Fibroblast of lung (primary cell): Measurements from ENCODE around the gene PMIS2. TPM values are rescaled to one million over a fixed set of nuclear protein-coding genes. Genes with fewer than 3 reads are reported as not detected.

Experiments
- DNase-seq, 2 donors: peaks; one replicate each; pipeline versions ENCODE4 v3.0.0 to v3.0.0-alpha.2; 2010; ENCODE audit warnings: low read depth in 2 of 2
- H2AFZ ChIP-seq: 2 replicates; pipeline ENCODE4 v1.5.1; 2012; ENCODE audit warnings: low read length, control low read depth, inconsistent platforms
- H3K27ac ChIP-seq: 2 replicates; pipeline ENCODE4 v1.5.1; 2011; ENCODE audit warnings: low read length, control low read depth; ENCODE audit not compliant: insufficient read depth
- H3K27me3 ChIP-seq: 2 replicates; pipeline ENCODE4 v1.5.1; 2011; ENCODE audit warnings: mild to moderate bottlenecking, low read length; ENCODE audit not compliant: control insufficient read depth, insufficient read depth
- H3K36me3 ChIP-seq: 2 replicates; pipeline ENCODE4 v1.5.1; 2011; ENCODE audit warnings: low read length; ENCODE audit not compliant: control insufficient read depth, insufficient read depth
- H3K4me1 ChIP-seq: 2 replicates; pipeline ENCODE4 v1.5.1; 2011; ENCODE audit warnings: low read length; ENCODE audit not compliant: control insufficient read depth, insufficient read depth; ENCODE audit errors: extremely low read depth
- H3K4me2 ChIP-seq: 2 replicates; pipeline ENCODE4 v1.5.1; 2011; ENCODE audit warnings: low read length, control low read depth; ENCODE audit not compliant: insufficient read depth; ENCODE audit errors: extremely low read depth
- H3K4me3 ChIP-seq, 4 experiments: fragments of 200-600 bp in 1 of 4; sonication (generic) in 1 of 4; replicated peaks in 1 of 4; 2 replicates each; pipeline ENCODE4 v1.5.1; 2011 to 2016; ENCODE audit warnings: low read length in 4 of 4, low read depth in 3 of 4, mild to moderate bottlenecking in 3 of 4, control low read depth in 2 of 4, inconsistent platforms in 1 of 4, mixed read lengths in 1 of 4; ENCODE audit not compliant: insufficient read depth in 1 of 4; ENCODE audit errors: control extremely low read depth in 1 of 4
- H3K79me2 ChIP-seq: 2 replicates; pipeline ENCODE4 v1.5.1; 2012; ENCODE audit warnings: mild to moderate bottlenecking, low read length, inconsistent platforms; ENCODE audit not compliant: control insufficient read depth, insufficient read depth
- H3K9ac ChIP-seq: 2 replicates; pipeline ENCODE4 v1.5.1; 2011; ENCODE audit warnings: mild to moderate bottlenecking, low read length, control low read depth; ENCODE audit not compliant: insufficient read depth
- H3K9me3 ChIP-seq: 2 replicates; pipeline ENCODE4 v1.5.1; 2012; ENCODE audit warnings: low read depth, low read length; ENCODE audit not compliant: control insufficient read depth, insufficient read depth
- H4K20me1 ChIP-seq: 2 replicates; pipeline ENCODE4 v1.5.1; 2011; ENCODE audit warnings: low read length; ENCODE audit not compliant: control insufficient read depth, insufficient read depth; ENCODE audit errors: extremely low read depth
- EZH2 ChIP-seq: IDR thresholded peaks from 2 replicates; pipeline ENCODE4 v1.5.1; 2012; ENCODE audit warnings: low read length, control low read depth, mild to moderate bottlenecking; ENCODE audit errors: missing control alignments
- polyA plus RNA-seq, 2 donors: library from polyadenylated mRNA; depleted of rRNA in 1 of 2; stranded (reverse) in 1 of 2; unstranded in 1 of 2; fragments of >200 nt; gene quantifications; 2 replicates each; pipeline ENCODE4 v1.2.1, GENCODE V29; 2011 to 2012; ENCODE audit warnings: missing spikeins in 1 of 2
- total RNA-seq: library from RNA; depleted of rRNA; stranded (reverse); fragments of >200 nt; gene quantifications from 2 replicates; pipeline ENCODE4 v1.2.1, GENCODE V29; 2014
- TF ChIP-seq, protein P1 (sequence below), 2 donors: IDR thresholded peaks in 1 of 2; conservative IDR thresholded peaks in 1 of 2; 1 replicate in 1 of 2; 2 replicates in 1 of 2; pipeline ENCODE4 v1.5.1; 2011 to 2012; ENCODE audit warnings: low read length in 2 of 2, control low read depth in 1 of 2, inconsistent platforms in 1 of 2, low read depth in 1 of 2, mild to moderate bottlenecking in 1 of 2

Gene PMIS2
- total and polyA plus RNA-seq, 2 donors (not counting 1 experiment from before 2014, with no cell fraction given), result not detected

DNA sequence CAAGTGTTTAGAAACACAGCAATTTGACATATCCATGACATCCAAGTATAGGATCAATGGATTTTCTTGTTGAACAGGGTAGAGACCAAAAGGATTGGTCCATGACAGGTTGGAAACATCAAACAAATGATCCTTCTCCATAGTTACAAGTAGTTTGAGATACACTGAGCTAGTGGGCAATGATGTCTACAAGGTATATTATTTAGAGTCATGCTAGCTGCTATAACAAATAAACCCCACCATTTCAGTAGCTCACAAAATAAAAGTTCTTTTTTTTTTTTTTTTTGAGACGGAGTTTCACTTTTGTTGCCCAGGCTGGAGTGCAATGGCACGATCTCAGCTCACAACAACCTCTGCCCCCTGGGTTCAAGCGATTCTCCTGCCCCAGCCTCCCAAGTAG, 21.7 kb downstream of the PMIS2 start:
- H4K20me1 ChIP-seq, result no peaks in the 10 kb centered on the region
- peaks cover 2% of the 10 kb centered on the region for H3K4me1 ChIP-seq
- no peaks in the 10 kb centered on the region for H3K9me3 ChIP-seq
- no peak overlapping the region for H3K27ac ChIP-seq
- no peaks in the 10 kb centered on the region for H3K79me2 ChIP-seq
- no peaks in the 10 kb centered on the region for H3K27me3 ChIP-seq
- H3K9ac ChIP-seq, result no peak overlapping the region
- no peak overlapping the region for H3K4me3 ChIP-seq
- no peak for DNase-seq
- TF ChIP-seq, protein P1, sequence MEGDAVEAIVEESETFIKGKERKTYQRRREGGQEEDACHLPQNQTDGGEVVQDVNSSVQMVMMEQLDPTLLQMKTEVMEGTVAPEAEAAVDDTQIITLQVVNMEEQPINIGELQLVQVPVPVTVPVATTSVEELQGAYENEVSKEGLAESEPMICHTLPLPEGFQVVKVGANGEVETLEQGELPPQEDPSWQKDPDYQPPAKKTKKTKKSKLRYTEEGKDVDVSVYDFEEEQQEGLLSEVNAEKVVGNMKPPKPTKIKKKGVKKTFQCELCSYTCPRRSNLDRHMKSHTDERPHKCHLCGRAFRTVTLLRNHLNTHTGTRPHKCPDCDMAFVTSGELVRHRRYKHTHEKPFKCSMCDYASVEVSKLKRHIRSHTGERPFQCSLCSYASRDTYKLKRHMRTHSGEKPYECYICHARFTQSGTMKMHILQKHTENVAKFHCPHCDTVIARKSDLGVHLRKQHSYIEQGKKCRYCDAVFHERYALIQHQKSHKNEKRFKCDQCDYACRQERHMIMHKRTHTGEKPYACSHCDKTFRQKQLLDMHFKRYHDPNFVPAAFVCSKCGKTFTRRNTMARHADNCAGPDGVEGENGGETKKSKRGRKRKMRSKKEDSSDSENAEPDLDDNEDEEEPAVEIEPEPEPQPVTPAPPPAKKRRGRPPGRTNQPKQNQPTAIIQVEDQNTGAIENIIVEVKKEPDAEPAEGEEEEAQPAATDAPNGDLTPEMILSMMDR (conservative IDR thresholded peaks at IDR 0.05 in 1 of 2, IDR thresholded peaks at IDR 0.05 in 1 of 2; ENCODE audit: low read depth in 1 of 2, low read length in 2 of 2), result no peak
- H2AFZ ChIP-seq, result no peak overlapping the region
- no peaks in the 10 kb centered on the region for H3K36me3 ChIP-seq
- H3K4me2 ChIP-seq, result no peak overlapping the region

DNA sequence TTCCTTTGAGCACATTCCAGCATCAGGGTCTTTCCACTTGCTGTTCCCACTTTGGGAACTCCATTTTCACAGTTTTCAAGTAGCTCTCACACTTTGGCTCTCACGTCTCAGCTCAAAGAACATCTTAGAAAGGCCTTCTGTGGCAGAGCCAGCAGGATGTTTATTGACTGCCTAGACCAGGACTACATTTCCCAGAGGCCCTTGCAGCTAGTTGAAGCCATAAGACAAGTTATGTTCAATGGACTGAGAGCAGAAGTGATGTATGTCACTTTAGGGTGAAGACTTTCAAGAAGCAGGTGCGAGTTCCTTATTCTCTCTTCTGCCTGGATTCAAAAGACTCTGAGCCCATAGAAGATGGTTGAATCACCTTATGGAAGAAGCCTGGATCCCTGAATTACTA, 22.3 kb downstream of the PMIS2 start:
- no peak overlapping the region for H3K4me2 ChIP-seq
- no peaks in the 10 kb centered on the region for H3K9me3 ChIP-seq
- DNase-seq, result no peak
- peaks cover 5% of the 10 kb centered on the region for H3K4me1 ChIP-seq
- H2AFZ ChIP-seq, result no peak overlapping the region
- H3K79me2 ChIP-seq, result no peaks in the 10 kb centered on the region
- H3K27ac ChIP-seq, result no peak overlapping the region
- no peak for TF ChIP-seq EZH2
- TF ChIP-seq, protein P1 (conservative IDR thresholded peaks at IDR 0.05 in 1 of 2, IDR thresholded peaks at IDR 0.05 in 1 of 2; ENCODE audit: low read depth in 1 of 2, low read length in 2 of 2), result no peak
- H3K27me3 ChIP-seq, result no peaks in the 10 kb centered on the region
- H4K20me1 ChIP-seq, result no peaks in the 10 kb centered on the region
- no peak overlapping the region for H3K9ac ChIP-seq
- H3K4me3 ChIP-seq, result no peak overlapping the region
- no peaks in the 10 kb centered on the region for H3K36me3 ChIP-seq

DNA sequence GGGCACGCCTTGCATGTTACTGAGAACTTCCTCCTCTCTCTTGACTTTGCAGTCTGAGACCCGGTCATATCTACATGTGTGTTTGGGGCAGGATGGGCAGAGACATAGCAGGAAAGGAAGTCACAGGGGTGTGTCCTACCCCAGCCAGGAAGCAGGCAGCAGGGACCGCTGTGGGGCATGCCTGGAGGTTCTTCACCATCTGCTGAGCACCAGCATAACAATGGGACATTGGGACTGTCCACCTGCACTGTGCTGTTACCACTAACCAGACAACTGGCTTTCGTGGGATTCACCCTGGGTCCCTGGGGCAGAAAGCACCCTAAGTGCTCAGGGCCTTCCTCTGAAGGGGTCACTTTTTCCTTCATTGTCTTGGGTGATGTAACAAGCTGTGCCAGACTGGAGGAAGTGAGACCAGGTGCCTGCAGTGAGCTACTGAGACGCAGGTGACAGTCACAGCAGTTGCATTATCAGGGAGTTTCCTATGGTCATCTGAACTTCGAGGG, 23.9 kb downstream of the PMIS2 start:
- H4K20me1 ChIP-seq, result no peaks in the 10 kb centered on the region
- H2AFZ ChIP-seq, result no peak overlapping the region
- no peak overlapping the region for H3K4me2 ChIP-seq
- H3K9ac ChIP-seq, result no peak overlapping the region
- no peaks in the 10 kb centered on the region for H3K9me3 ChIP-seq
- H3K27me3 ChIP-seq, result no peaks in the 10 kb centered on the region
- DNase-seq, result no peak
- H3K36me3 ChIP-seq, result peaks cover 2% of the 10 kb centered on the region
- TF ChIP-seq, protein P1 (conservative IDR thresholded peaks at IDR 0.05 in 1 of 2, IDR thresholded peaks at IDR 0.05 in 1 of 2; ENCODE audit: low read depth in 1 of 2, low read length in 2 of 2), result no peak
- TF ChIP-seq EZH2, result no peak
- no peak overlapping the region for H3K4me3 ChIP-seq
- peaks cover 5% of the 10 kb centered on the region for H3K4me1 ChIP-seq
- H3K27ac ChIP-seq, result no peak overlapping the region
- no peaks in the 10 kb centered on the region for H3K79me2 ChIP-seq
